ENCODE results near the gene POU2AF3.

POU2AF3 gene

GRCh38 chr11:111326824-111327223 is 28.5 kb downstream of the POU2AF3 start:
- peaks cover 3% of the 10 kb centered on the region for H3K9me3 ChIP-seq (ENCODE audit: insufficient read depth, low read depth, low read length)
- H3K36me3 ChIP-seq (ENCODE audit: control insufficient read depth in 1 of 2, insufficient read depth in 2 of 2, low read length in 2 of 2): no peaks in the 10 kb centered on the region
- H3K23ac ChIP-seq (ENCODE audit: low read length): no peak overlapping the region
- H3K27ac ChIP-seq (ENCODE audit: low read depth, low read length): no peak overlapping the region
- no peaks in the 10 kb centered on the region for H3K27me3 ChIP-seq (ENCODE audit: insufficient read depth, low read length)
- H3K79me2 ChIP-seq (ENCODE audit: control insufficient read depth, insufficient read depth, low read length, poor library complexity): no peaks in the 10 kb centered on the region
- peak overlapping the region; percentile 10 for H4K91ac ChIP-seq (ENCODE audit: low read depth, low read length)
- no peak overlapping the region for H3K4me3 ChIP-seq (ENCODE audit: low read depth, low read length)
- no CpG with 5 or more reads among the region's 4 CpGs for WGBS (ENCODE audit: extremely low coverage, insufficient coverage, insufficient read length)
- no peak overlapping the region for H3K14ac ChIP-seq (ENCODE audit: low read length)
- H3K4me1 ChIP-seq (ENCODE audit: control insufficient read depth in 1 of 2, insufficient read depth in 2 of 2, low read length in 2 of 2): peaks cover 2 to 13% of the 10 kb centered on the region in 2 experiments
- H2BK12ac ChIP-seq (ENCODE audit: low read length): no peak overlapping the region
- peaks cover 13% of the 10 kb centered on the region for H3K79me1 ChIP-seq (ENCODE audit: low read length)
- no peak overlapping the region for H3K4me2 ChIP-seq (ENCODE audit: low read length)
- H2AK5ac ChIP-seq (ENCODE audit: low read length): no peak overlapping the region
- no peak overlapping the region for H2AFZ ChIP-seq (ENCODE audit: insufficient read depth, low read length, poor library complexity)
- no peak overlapping the region for H3K18ac ChIP-seq (ENCODE audit: low read length)
- H3K9ac ChIP-seq (ENCODE audit: low read length): no peak overlapping the region
- H4K12ac ChIP-seq (ENCODE audit: low read depth, low read length): no peak overlapping the region
- DNase-seq: peak in 1 of 2 donors; percentile 60
- H2BK120ac ChIP-seq (ENCODE audit: insufficient read depth, low read length, poor library complexity): peak overlapping the region; percentile 11
- no peak overlapping the region for H2BK5ac ChIP-seq (ENCODE audit: low read depth, low read length, poor library complexity)
- H4K8ac ChIP-seq (ENCODE audit: low read depth, low read length): no peak overlapping the region
- H3K4ac ChIP-seq (ENCODE audit: low read depth, low read length): no peak overlapping the region

GRCh38 chr11:111327908-111328624 is 29.7 kb downstream of the POU2AF3 start:
- H3K79me1 ChIP-seq (ENCODE audit: low read length): peaks cover 13% of the 10 kb centered on the region
- H3K9ac ChIP-seq (ENCODE audit: low read length): no peak overlapping the region
- H2BK120ac ChIP-seq (ENCODE audit: insufficient read depth, low read length, poor library complexity): no peak overlapping the region
- H3K4me1 ChIP-seq (ENCODE audit: control insufficient read depth in 1 of 2, insufficient read depth in 2 of 2, low read length in 2 of 2): peaks cover 2 to 13% of the 10 kb centered on the region in 2 experiments
- H3K14ac ChIP-seq (ENCODE audit: low read length): no peak overlapping the region
- H3K9me3 ChIP-seq (ENCODE audit: insufficient read depth, low read depth, low read length): peaks cover 3% of the 10 kb centered on the region
- DNase-seq: peak; percentile 24 to 56
- H2AFZ ChIP-seq (ENCODE audit: insufficient read depth, low read length, poor library complexity): no peak overlapping the region
- H3K4ac ChIP-seq (ENCODE audit: low read depth, low read length): no peak overlapping the region
- H3K27me3 ChIP-seq (ENCODE audit: insufficient read depth, low read length): no peaks in the 10 kb centered on the region
- no peak overlapping the region for H2AK5ac ChIP-seq (ENCODE audit: low read length)
- no peak overlapping the region for H4K91ac ChIP-seq (ENCODE audit: low read depth, low read length)
- H2BK12ac ChIP-seq (ENCODE audit: low read length): no peak overlapping the region
- H3K4me2 ChIP-seq (ENCODE audit: low read length): no peak overlapping the region
- H3K79me2 ChIP-seq (ENCODE audit: control insufficient read depth, insufficient read depth, low read length, poor library complexity): no peaks in the 10 kb centered on the region
- no peak overlapping the region for H2BK5ac ChIP-seq (ENCODE audit: low read depth, low read length, poor library complexity)
- no peak overlapping the region for H4K8ac ChIP-seq (ENCODE audit: low read depth, low read length)
- H3K36me3 ChIP-seq (ENCODE audit: control insufficient read depth in 1 of 2, insufficient read depth in 2 of 2, low read length in 2 of 2): no peaks in the 10 kb centered on the region
- no peak overlapping the region for H3K18ac ChIP-seq (ENCODE audit: low read length)
- WGBS (ENCODE audit: extremely low coverage, insufficient coverage, insufficient read length): no CpG with 5 or more reads among the region's 8 CpGs
- no peak overlapping the region for H3K27ac ChIP-seq (ENCODE audit: low read depth, low read length)
- H3K4me3 ChIP-seq (ENCODE audit: low read depth, low read length): no peak overlapping the region
- no peak overlapping the region for H4K12ac ChIP-seq (ENCODE audit: low read depth, low read length)
- no peak overlapping the region for H3K23ac ChIP-seq (ENCODE audit: low read length)

DNA sequence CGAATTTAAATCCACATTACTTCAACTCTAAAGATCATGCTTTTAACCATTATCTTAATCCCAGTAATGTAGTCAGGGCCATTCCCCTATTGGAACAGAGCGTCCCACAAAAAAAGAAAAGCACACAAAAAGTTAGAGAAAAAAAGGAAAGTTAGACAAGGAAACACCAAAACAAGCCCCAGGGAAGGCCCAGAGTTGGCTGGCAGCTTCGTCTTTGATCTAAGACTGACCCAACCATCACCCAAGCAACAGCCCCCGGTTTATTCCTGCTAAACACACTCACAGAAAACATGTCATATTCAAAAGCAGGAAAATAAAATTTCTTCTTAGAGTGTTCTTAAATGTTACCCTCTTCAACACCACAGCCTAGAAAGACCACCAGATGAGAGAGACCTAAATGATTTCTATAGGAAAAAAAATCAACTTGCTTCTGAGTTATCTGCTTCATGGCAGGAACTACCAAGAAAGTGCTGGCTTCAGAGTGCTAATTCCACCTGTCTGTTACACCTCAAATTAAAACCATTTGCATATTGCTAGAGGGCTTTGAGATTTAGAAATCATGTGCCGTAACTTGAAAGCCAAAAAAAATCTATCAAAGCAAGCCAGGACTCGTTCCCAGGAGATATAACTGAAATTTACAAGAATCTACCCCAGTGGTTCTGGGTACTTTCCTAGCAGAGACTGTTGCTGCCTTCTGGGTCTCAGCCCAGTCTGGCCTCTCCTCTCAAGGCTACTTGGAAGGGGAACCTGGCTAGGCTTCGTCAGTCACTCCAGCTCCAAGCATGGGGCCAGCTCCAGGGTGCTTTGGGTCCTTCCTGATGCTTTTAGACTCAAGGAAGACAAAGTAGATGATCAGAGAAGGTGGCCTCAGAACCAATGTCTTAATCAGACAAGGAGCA is 31.2 kb downstream of the POU2AF3 start:
- Histone ChIP-seq H3K4me1 (ENCODE audit: control insufficient read depth in 1 of 2, insufficient read depth in 2 of 2, low read length in 2 of 2) (peaks cover 8 to 18% of the 10 kb centered on the region in 2 experiments), H3K4me2 (ENCODE audit: low read length) (no peak overlapping the region), H3K14ac (ENCODE audit: low read length) (no peak overlapping the region), H4K12ac (ENCODE audit: low read depth, low read length) (no peak overlapping the region), H3K18ac (ENCODE audit: low read length) (no peak overlapping the region), H2AFZ (ENCODE audit: insufficient read depth, low read length, poor library complexity) (no peak overlapping the region), H3K79me1 (ENCODE audit: low read length) (peaks cover 14% of the 10 kb centered on the region), H3K4ac (ENCODE audit: low read depth, low read length) (no peak overlapping the region), H3K9me3 (ENCODE audit: insufficient read depth, low read depth, low read length) (peaks cover 3% of the 10 kb centered on the region), H2BK120ac (ENCODE audit: insufficient read depth, low read length, poor library complexity) (no peak overlapping the region), H4K8ac (ENCODE audit: low read depth, low read length) (no peak overlapping the region), H2BK12ac (ENCODE audit: low read length) (peak overlapping the region; percentile 20), H4K91ac (ENCODE audit: low read depth, low read length) (no peak overlapping the region), H3K36me3 (ENCODE audit: control insufficient read depth in 1 of 2, insufficient read depth in 2 of 2, low read length in 2 of 2) (no peaks in the 10 kb centered on the region), H3K27me3 (ENCODE audit: insufficient read depth, low read length) (no peaks in the 10 kb centered on the region), H2BK5ac (ENCODE audit: low read depth, low read length, poor library complexity) (no peak overlapping the region), H3K23ac (ENCODE audit: low read length) (no peak overlapping the region), H3K79me2 (ENCODE audit: control insufficient read depth, insufficient read depth, low read length, poor library complexity) (no peaks in the 10 kb centered on the region), H3K4me3 (ENCODE audit: low read depth, low read length) (no peak overlapping the region), H2AK5ac (ENCODE audit: low read length) (no peak overlapping the region), H3K27ac (ENCODE audit: low read depth, low read length) (no peak overlapping the region), H3K9ac (ENCODE audit: low read length) (no peak overlapping the region)
- no CpG with 5 or more reads among the region's 7 CpGs for WGBS (ENCODE audit: extremely low coverage, insufficient coverage, insufficient read length)
- DNase-seq: no peak

- Histone ChIP-seq H3K79me1 (ENCODE audit: low read length) (peaks cover 12% of the 10 kb centered on the region), H3K4me3 (ENCODE audit: low read depth, low read length) (no peak overlapping the region), H4K8ac (ENCODE audit: low read depth, low read length) (no peak overlapping the region), H4K12ac (ENCODE audit: low read depth, low read length) (no peak overlapping the region), H2AFZ (ENCODE audit: insufficient read depth, low read length, poor library complexity) (no peak overlapping the region), H4K91ac (ENCODE audit: low read depth, low read length) (no peak overlapping the region), H3K27ac (ENCODE audit: low read depth, low read length) (no peak overlapping the region), H3K9ac (ENCODE audit: low read length) (no peak overlapping the region), H3K4me1 (ENCODE audit: control insufficient read depth in 1 of 2, insufficient read depth in 2 of 2, low read length in 2 of 2) (peaks cover 14 to 23% of the 10 kb centered on the region in 2 experiments), H2BK120ac (ENCODE audit: insufficient read depth, low read length, poor library complexity) (no peak overlapping the region), H3K9me3 (ENCODE audit: insufficient read depth, low read depth, low read length) (peaks cover 3% of the 10 kb centered on the region), H3K23ac (ENCODE audit: low read length) (no peak overlapping the region), H2BK12ac (ENCODE audit: low read length) (no peak overlapping the region), H3K79me2 (ENCODE audit: control insufficient read depth, insufficient read depth, low read length, poor library complexity) (no peaks in the 10 kb centered on the region), H3K4ac (ENCODE audit: low read depth, low read length) (no peak overlapping the region), H3K4me2 (ENCODE audit: low read length) (no peak overlapping the region), H3K27me3 (ENCODE audit: insufficient read depth, low read length) (no peaks in the 10 kb centered on the region), H3K36me3 (ENCODE audit: control insufficient read depth in 1 of 2, insufficient read depth in 2 of 2, low read length in 2 of 2) (no peaks in the 10 kb centered on the region), H3K18ac (ENCODE audit: low read length) (no peak overlapping the region), H3K14ac (ENCODE audit: low read length) (no peak overlapping the region), H2BK5ac (ENCODE audit: low read depth, low read length, poor library complexity) (no peak overlapping the region), H2AK5ac (ENCODE audit: low read length) (no peak overlapping the region)
- no CpG with 5 or more reads among the region's 2 CpGs for WGBS (ENCODE audit: extremely low coverage, insufficient coverage, insufficient read length)
- DNase-seq: no peak
These were observed 32.0 kb downstream of the POU2AF3 start for GRCh38 chr11:111330234-111330893.

All from trophoblast cell (in vitro differentiated cells and primary cell).